Mesendoderm (in vitro differentiated cells): ENCODE data around the gene HOXC13.

Experiments
- DNase-seq: peaks from one replicate; pipeline ENCODE4 v3.0.0; 2013
- H2AK5ac ChIP-seq: 2 replicates; pipeline ENCODE4 v1.6.1; 2013; ENCODE audit warnings: low read length, inconsistent platforms
- H2BK120ac ChIP-seq: 2 replicates; pipeline ENCODE4 v1.6.1; 2013; ENCODE audit warnings: low read depth, mild to moderate bottlenecking, low read length, moderate library complexity, mixed read lengths
- H2BK15ac ChIP-seq: replicated peaks from 2 replicates; pipeline ENCODE4 v1.6.1; 2013; ENCODE audit warnings: low read depth, mild to moderate bottlenecking, moderate library complexity
- H2BK5ac ChIP-seq: 2 replicates; pipeline ENCODE4 v1.6.1; 2013; ENCODE audit warnings: low read length, inconsistent platforms
- H3K18ac ChIP-seq: 2 replicates; pipeline ENCODE4 v1.6.1; 2013; ENCODE audit warnings: mild to moderate bottlenecking, low read length, mixed read lengths
- H3K23ac ChIP-seq: one replicate; pipeline ENCODE4 v1.6.1; 2013; ENCODE audit warnings: low read length
- H3K27ac ChIP-seq: 2 replicates; pipeline ENCODE4 v1.5.1; 2013; ENCODE audit warnings: low read depth, mild to moderate bottlenecking, inconsistent platforms, low read length, moderate library complexity
- H3K27me3 ChIP-seq: 2 replicates; pipeline ENCODE4 v1.6.1; 2013; ENCODE audit warnings: low read length, control low read depth, mild to moderate bottlenecking, inconsistent platforms; ENCODE audit not compliant: insufficient read depth, poor library complexity
- H3K36me3 ChIP-seq: 2 replicates; pipeline ENCODE4 v1.6.1; 2013; ENCODE audit warnings: low read length, inconsistent platforms; ENCODE audit not compliant: control insufficient read depth, insufficient read depth
- H3K4ac ChIP-seq: one replicate; pipeline ENCODE4 v1.6.1; 2013; ENCODE audit warnings: low read depth, mild to moderate bottlenecking, low read length, moderate library complexity
- H3K4me1 ChIP-seq: 2 replicates; pipeline ENCODE4 v1.6.1; 2013; ENCODE audit warnings: low read depth, low read length, inconsistent platforms; ENCODE audit not compliant: control insufficient read depth
- H3K4me2 ChIP-seq: 2 replicates; pipeline ENCODE4 v1.6.1; 2013; ENCODE audit warnings: low read length
- H3K4me3 ChIP-seq: 2 replicates; pipeline ENCODE4 v1.5.1; 2013; ENCODE audit warnings: mild to moderate bottlenecking, low read length
- H3K56ac ChIP-seq: one replicate; pipeline ENCODE4 v1.6.1; 2013; ENCODE audit warnings: low read length
- H3K79me1 ChIP-seq: 2 replicates; pipeline ENCODE4 v1.6.1; 2013; ENCODE audit warnings: low read length, inconsistent platforms
- H3K79me2 ChIP-seq: 2 replicates; pipeline ENCODE4 v1.6.1; 2013; ENCODE audit warnings: mild to moderate bottlenecking, low read length; ENCODE audit not compliant: control insufficient read depth, insufficient read depth
- H3K9ac ChIP-seq: 2 replicates; pipeline ENCODE4 v1.6.1; 2013; ENCODE audit warnings: low read length, inconsistent platforms
- H4K5ac ChIP-seq: one replicate; pipeline ENCODE4 v1.6.1; 2013; ENCODE audit warnings: low read length
- H4K8ac ChIP-seq: one replicate; pipeline ENCODE4 v1.6.1; 2013; ENCODE audit warnings: low read depth, mild to moderate bottlenecking, control low read depth, low read length, moderate library complexity
- WGBS: extraction: QIAGEN DNeasy Blood & Tissue Kit; methylation state at CpG from one replicate; pipeline ENCODE4 v1.1.7; 2013; ENCODE audit warnings: low lambda C conversion rate, missing lambda C conversion rate; ENCODE audit not compliant: insufficient coverage; ENCODE audit errors: extremely low coverage; 5-methylcytosine and 5-hydroxymethylcytosine counted together

HOXC13 gene

DNA sequence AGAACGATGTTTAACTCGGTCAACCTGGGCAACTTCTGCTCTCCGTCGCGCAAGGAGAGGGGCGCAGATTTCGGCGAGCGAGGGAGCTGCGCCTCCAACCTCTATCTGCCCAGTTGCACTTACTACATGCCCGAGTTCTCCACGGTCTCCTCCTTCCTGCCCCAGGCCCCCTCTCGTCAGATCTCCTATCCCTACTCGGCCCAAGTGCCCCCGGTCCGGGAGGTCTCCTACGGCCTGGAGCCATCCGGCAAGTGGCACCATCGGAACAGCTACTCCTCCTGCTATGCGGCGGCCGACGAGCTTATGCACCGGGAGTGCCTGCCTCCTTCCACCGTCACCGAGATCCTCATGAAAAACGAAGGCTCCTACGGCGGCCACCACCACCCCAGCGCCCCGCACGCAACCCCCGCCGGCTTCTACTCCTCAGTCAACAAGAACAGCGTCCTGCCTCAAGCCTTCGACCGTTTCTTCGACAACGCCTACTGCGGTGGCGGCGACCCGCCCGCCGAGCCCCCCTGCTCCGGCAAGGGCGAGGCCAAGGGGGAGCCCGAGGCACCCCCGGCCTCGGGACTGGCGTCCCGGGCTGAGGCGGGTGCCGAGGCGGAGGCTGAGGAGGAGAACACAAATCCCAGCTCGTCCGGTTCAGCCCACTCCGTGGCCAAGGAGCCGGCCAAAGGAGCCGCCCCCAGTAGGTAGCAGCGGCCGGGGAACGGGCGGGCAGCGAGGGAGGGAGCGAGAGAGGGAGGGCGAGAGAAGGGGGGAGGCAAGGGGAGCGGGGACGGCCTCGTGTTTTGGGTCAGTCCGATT, 34.8 kb downstream of the HOXC13 start:
- WGBS = no CpG with 5 or more reads among the region's 71 CpGs
- no peak overlapping the region for H3K4ac ChIP-seq
- no peaks in the 10 kb centered on the region for H3K36me3 ChIP-seq
- H4K5ac ChIP-seq = no peak overlapping the region
- no peak overlapping the region for H2BK5ac ChIP-seq
- H3K27ac ChIP-seq = no peak overlapping the region
- no peaks in the 10 kb centered on the region for H3K79me2 ChIP-seq
- no peak overlapping the region for H2BK120ac ChIP-seq
- H3K79me1 ChIP-seq = no peaks in the 10 kb centered on the region
- H3K18ac ChIP-seq = no peak overlapping the region
- no peak overlapping the region for H3K56ac ChIP-seq
- H2BK15ac ChIP-seq = no peak overlapping the region
- peak overlapping the region; percentile 54 for H3K4me2 ChIP-seq
- H3K23ac ChIP-seq = no peak overlapping the region
- no peak overlapping the region for H2AK5ac ChIP-seq
- no peak overlapping the region for H4K8ac ChIP-seq
- no peak overlapping the region for H3K9ac ChIP-seq
- peaks cover 93% of the 10 kb centered on the region for H3K27me3 ChIP-seq
- no peaks in the 10 kb centered on the region for H3K4me1 ChIP-seq
- H3K4me3 ChIP-seq = no peak overlapping the region
- no peak for DNase-seq

DNA sequence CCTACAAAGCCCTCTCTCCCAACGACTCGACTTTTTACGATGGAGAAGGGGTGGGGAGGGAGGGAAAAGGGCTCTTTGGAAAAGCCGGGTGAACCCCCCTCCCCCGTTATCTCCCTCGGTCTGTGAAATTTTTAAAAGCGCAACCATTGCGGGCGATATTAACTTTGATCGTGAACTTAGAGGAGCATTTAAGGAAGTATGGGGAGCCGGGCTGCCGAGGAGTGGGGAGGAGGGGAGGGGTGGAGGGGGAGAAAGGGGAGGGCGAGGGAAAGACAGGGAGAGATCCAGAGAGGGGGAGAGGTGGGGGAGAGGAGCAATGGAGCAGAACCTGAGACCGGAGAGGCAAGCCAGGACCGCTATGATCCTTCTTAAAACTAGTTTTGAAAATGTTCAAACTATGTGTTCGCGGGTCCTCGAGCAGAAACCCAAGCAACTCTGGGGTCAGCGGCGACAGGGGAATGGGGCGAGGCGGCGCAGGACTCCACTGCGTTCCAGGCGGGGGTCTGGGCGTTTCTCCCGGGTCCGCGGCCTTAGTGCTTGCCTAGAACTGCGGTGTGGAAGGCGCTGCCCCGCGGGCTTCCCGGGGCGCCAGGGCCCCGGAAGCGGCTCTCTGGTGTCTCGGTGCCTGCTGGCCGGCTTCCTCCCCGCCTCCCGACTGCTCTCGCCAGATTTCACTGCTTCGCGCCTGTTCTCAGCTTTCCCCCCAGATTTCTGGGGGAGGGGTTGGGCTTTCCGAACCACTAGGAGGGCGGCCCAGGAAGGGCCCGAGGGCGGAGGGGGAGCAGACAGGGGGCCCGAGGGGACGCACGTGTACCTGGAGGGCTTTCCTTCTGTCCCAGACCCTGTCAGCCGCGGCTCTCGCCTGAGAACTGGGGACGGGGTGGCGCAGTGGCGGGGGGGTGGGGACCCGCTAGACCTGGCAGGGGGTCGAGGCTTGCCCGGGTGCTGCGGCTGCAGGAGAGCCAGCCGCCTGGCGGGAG, 35.7 kb downstream of the HOXC13 start, which contains the start of gene HOTAIR:
Gene HOTAIR, minus strand, starts transcription at position 871 of the 980 bp plus-strand sequence.
- peaks cover 93% of the 10 kb centered on the region for H3K27me3 ChIP-seq

DNA sequence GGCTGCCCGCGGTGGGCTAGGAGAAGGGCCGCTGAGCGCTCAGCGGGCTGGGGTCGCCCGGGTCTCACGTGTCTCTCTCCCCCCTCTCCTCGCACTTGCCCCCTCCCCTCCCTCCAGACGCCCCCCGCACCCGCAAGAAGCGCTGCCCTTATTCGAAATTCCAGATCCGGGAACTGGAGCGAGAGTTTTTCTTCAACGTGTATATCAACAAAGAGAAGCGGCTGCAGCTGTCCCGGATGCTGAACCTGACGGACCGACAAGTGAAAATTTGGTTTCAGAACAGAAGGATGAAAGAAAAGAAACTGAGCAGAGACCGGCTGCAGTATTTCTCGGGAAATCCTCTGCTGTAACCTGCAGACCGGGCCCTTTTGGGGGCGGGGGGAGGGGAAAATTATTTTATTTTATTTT, 36.4 kb downstream of the HOXC13 start:
- Histone ChIP-seq H3K23ac (no peak overlapping the region), H3K4me2 (no peak overlapping the region), H2BK15ac (no peak overlapping the region), H2BK5ac (no peak overlapping the region), H2AK5ac (no peak overlapping the region), H3K9ac (no peak overlapping the region), H3K4me3 (no peak overlapping the region), H4K8ac (no peak overlapping the region), H3K18ac (no peak overlapping the region), H3K56ac (no peak overlapping the region), H3K27me3 (peaks cover 93% of the 10 kb centered on the region), H4K5ac (no peak overlapping the region), H3K4me1 (no peaks in the 10 kb centered on the region), H3K4ac (no peak overlapping the region), H3K27ac (no peak overlapping the region), H3K79me2 (no peaks in the 10 kb centered on the region), H2BK120ac (no peak overlapping the region), H3K36me3 (no peaks in the 10 kb centered on the region), H3K79me1 (no peaks in the 10 kb centered on the region)
- no CpG with 5 or more reads among the region's 25 CpGs for WGBS
- DNase-seq = no peak

More for the DNA sequence above, 35.7 kb downstream of the HOXC13 start, which contains the start of gene HOTAIR:
- H3K18ac ChIP-seq = no peak within 1 kb of the TSS
- no peaks in the 10 kb centered on the region for H3K36me3 ChIP-seq
- H3K9ac ChIP-seq = no peak within 1 kb of the TSS
- H3K4me2 ChIP-seq = peak within 1 kb of the TSS; percentile 18
- no peak within 1 kb of the TSS for H2BK5ac ChIP-seq
- no peak within 1 kb of the TSS for H4K5ac ChIP-seq
- no peaks in the 10 kb centered on the region for H3K79me2 ChIP-seq
- H3K4ac ChIP-seq = no peak within 1 kb of the TSS
- no peaks in the 10 kb centered on the region for H3K4me1 ChIP-seq
- no peak within 1 kb of the TSS for H2AK5ac ChIP-seq
- H3K4me3 ChIP-seq = no peak within 1 kb of the TSS
- no peaks in the 10 kb centered on the region for H3K79me1 ChIP-seq
- DNase-seq = no peak
- no peak within 1 kb of the TSS for H3K56ac ChIP-seq
- no CpG with 5 or more reads among the region's 63 CpGs for WGBS
- H3K23ac ChIP-seq = no peak within 1 kb of the TSS
- no peak within 1 kb of the TSS for H2BK15ac ChIP-seq
- H2BK120ac ChIP-seq = no peak within 1 kb of the TSS
- H4K8ac ChIP-seq = no peak within 1 kb of the TSS
- no peak within 1 kb of the TSS for H3K27ac ChIP-seq

- Histone ChIP-seq H3K27ac (no peak overlapping the region), H3K79me2 (no peaks in the 10 kb centered on the region), H2AK5ac (no peak overlapping the region), H2BK5ac (no peak overlapping the region), H3K4ac (no peak overlapping the region), H3K27me3 (peaks cover 91% of the 10 kb centered on the region), H3K18ac (no peak overlapping the region), H3K79me1 (no peaks in the 10 kb centered on the region), H3K23ac (no peak overlapping the region), H3K56ac (no peak overlapping the region), H3K36me3 (no peaks in the 10 kb centered on the region), H4K8ac (no peak overlapping the region), H4K5ac (no peak overlapping the region), H3K4me1 (no peaks in the 10 kb centered on the region), H3K4me2 (no peak overlapping the region), H2BK120ac (no peak overlapping the region), H2BK15ac (no peak overlapping the region), H3K4me3 (no peak overlapping the region), H3K9ac (no peak overlapping the region)
- no CpG with 5 or more reads among the region's 31 CpGs for WGBS
- DNase-seq = no peak
These were observed 37.0 kb downstream of the HOXC13 start for GRCh38 chr12:53975479-53976152.

- Histone ChIP-seq H4K5ac (no peak overlapping the region), H3K79me1 (no peaks in the 10 kb centered on the region), H3K4ac (no peak overlapping the region), H2BK5ac (no peak overlapping the region), H3K27me3 (peaks cover 91% of the 10 kb centered on the region), H3K27ac (no peak overlapping the region), H3K36me3 (no peaks in the 10 kb centered on the region), H3K4me3 (no peak overlapping the region), H2BK120ac (no peak overlapping the region), H3K9ac (no peak overlapping the region), H3K4me1 (no peaks in the 10 kb centered on the region), H3K4me2 (no peak overlapping the region), H3K18ac (no peak overlapping the region), H3K79me2 (no peaks in the 10 kb centered on the region), H2AK5ac (no peak overlapping the region), H4K8ac (no peak overlapping the region), H2BK15ac (no peak overlapping the region), H3K56ac (no peak overlapping the region), H3K23ac (no peak overlapping the region)
- WGBS = no CpG with 5 or more reads among the region's 21 CpGs
- DNase-seq = peak; percentile 60
These were observed 37.7 kb downstream of the HOXC13 start for GRCh38 chr12:53976172-53976822.
